Fibroblast of pulmonary artery (primary cell): Measurements from ENCODE around the gene LRRC2.

Source experiments
- DNase-seq: peaks from one replicate; pipeline ENCODE4 v3.0.0-alpha.2; 2010; ENCODE audit warnings: low read depth
- H3K4me3 ChIP-seq: replicated peaks from 2 replicates; pipeline ENCODE4 v1.5.1; 2011; ENCODE audit warnings: low read depth, mild to moderate bottlenecking, control low read depth, low read length, moderate library complexity
- TF ChIP-seq, protein P1 (sequence below): IDR thresholded peaks from 2 replicates; pipeline ENCODE4 v1.5.1; 2011; ENCODE audit warnings: mild to moderate bottlenecking, control low read depth, low read length, inconsistent platforms; ENCODE audit errors: missing control alignments

Gene LRRC2

GRCh38 chr3:46508850-46509591, 57.1 kb downstream of the LRRC2 start:
- TF ChIP-seq, protein P1, sequence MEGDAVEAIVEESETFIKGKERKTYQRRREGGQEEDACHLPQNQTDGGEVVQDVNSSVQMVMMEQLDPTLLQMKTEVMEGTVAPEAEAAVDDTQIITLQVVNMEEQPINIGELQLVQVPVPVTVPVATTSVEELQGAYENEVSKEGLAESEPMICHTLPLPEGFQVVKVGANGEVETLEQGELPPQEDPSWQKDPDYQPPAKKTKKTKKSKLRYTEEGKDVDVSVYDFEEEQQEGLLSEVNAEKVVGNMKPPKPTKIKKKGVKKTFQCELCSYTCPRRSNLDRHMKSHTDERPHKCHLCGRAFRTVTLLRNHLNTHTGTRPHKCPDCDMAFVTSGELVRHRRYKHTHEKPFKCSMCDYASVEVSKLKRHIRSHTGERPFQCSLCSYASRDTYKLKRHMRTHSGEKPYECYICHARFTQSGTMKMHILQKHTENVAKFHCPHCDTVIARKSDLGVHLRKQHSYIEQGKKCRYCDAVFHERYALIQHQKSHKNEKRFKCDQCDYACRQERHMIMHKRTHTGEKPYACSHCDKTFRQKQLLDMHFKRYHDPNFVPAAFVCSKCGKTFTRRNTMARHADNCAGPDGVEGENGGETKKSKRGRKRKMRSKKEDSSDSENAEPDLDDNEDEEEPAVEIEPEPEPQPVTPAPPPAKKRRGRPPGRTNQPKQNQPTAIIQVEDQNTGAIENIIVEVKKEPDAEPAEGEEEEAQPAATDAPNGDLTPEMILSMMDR = no peak
- no peak for DNase-seq
- no peak overlapping the region for H3K4me3 ChIP-seq

- no peak for DNase-seq
- no peak overlapping the region for H3K4me3 ChIP-seq
- TF ChIP-seq, protein P1 = no peak
Measured at GRCh38 chr3:46506526-46506925, 59.6 kb downstream of the LRRC2 start.

GRCh38 chr3:46505953-46506352, 60.1 kb downstream of the LRRC2 start:
- H3K4me3 ChIP-seq = no peak overlapping the region
- no peak for DNase-seq
- TF ChIP-seq, protein P1 = no peak

GRCh38 chr3:46504789-46505188, 61.3 kb downstream of the LRRC2 start:
- TF ChIP-seq, protein P1 = no peak
- no peak for DNase-seq
- no peak overlapping the region for H3K4me3 ChIP-seq

- H3K4me3 ChIP-seq = no peak overlapping the region
- TF ChIP-seq, protein P1 = no peak
- DNase-seq = no peak
Measured at GRCh38 chr3:46503200-46503874, 62.8 kb downstream of the LRRC2 start.

DNA sequence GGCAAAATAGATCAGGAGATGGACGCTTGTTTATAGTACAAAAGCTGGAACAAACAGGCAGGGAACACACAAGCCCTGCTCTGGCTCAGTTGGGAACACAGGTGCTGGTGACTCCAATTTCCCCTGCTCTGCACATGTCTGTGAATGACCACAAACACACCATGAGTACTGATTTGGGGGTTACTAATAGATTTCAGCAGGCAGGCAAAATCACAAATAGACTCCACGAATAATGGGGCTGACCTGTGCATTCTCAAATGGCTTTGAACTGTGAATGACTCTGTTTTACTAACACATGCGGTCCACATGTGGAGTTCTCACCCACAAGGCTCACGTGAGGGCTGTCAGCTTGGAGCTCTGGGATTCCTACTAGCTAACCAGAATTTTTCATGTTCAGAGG, 64.4 kb downstream of the LRRC2 start:
- DNase-seq = no peak
- TF ChIP-seq, protein P1 = no peak
- no peak overlapping the region for H3K4me3 ChIP-seq
